Keratinocyte (primary cell): Measurements from ENCODE around the gene OCIAD2.

Source experiments
- EZH2 ChIP-seq: IDR thresholded peaks from one replicate; pipeline ENCODE4 v1.6.1; 2012; ENCODE audit warnings: inconsistent platforms, mild to moderate bottlenecking, low read length, moderate library complexity
- TF ChIP-seq, protein P1 (sequence below), 3 experiments: IDR thresholded peaks in 1 of 3; conservative IDR thresholded peaks in 1 of 3; optimal IDR thresholded peaks in 1 of 3; 2 replicates in 2 of 3; 3 replicates in 1 of 3; pipeline versions ENCODE3 to v1.5.1; 2011; ENCODE audit warnings: low read length in 3 of 3, mild to moderate bottlenecking in 3 of 3, moderate library complexity in 2 of 3, control low read depth in 1 of 3, inconsistent platforms in 1 of 3; ENCODE audit not compliant: insufficient read depth in 2 of 3; ENCODE audit errors: extremely low read depth in 1 of 3

DNA sequence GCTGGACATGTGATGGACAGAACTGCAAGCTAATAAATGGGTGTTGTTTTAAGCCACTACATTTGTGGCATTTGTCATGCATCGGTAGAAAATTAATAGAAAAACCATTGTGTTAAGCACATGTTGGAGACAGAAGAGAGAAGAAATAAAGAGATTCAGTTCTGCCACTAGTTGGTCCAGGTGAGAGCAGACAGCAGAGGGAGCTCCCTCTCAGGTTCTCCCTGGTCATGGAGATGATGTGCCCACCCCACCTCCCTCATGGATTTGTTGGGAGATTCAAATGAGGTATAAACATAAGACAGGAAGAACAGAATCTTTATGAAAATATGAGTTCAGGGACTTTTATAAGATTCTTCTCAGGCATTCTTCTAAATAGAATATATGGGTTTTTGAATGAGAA is 36.8 kb upstream of the OCIAD2 start:
- no peak for TF ChIP-seq EZH2
- TF ChIP-seq, protein P1, sequence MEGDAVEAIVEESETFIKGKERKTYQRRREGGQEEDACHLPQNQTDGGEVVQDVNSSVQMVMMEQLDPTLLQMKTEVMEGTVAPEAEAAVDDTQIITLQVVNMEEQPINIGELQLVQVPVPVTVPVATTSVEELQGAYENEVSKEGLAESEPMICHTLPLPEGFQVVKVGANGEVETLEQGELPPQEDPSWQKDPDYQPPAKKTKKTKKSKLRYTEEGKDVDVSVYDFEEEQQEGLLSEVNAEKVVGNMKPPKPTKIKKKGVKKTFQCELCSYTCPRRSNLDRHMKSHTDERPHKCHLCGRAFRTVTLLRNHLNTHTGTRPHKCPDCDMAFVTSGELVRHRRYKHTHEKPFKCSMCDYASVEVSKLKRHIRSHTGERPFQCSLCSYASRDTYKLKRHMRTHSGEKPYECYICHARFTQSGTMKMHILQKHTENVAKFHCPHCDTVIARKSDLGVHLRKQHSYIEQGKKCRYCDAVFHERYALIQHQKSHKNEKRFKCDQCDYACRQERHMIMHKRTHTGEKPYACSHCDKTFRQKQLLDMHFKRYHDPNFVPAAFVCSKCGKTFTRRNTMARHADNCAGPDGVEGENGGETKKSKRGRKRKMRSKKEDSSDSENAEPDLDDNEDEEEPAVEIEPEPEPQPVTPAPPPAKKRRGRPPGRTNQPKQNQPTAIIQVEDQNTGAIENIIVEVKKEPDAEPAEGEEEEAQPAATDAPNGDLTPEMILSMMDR (optimal IDR thresholded peaks at IDR 0.05 in 1 of 3, IDR thresholded peaks at IDR 0.05 in 1 of 3, conservative IDR thresholded peaks at IDR 0.05 in 1 of 3; ENCODE audit: extremely low read depth in 1 of 3, insufficient read depth in 2 of 3, low read length in 3 of 3): peak; percentile 57 to 72 (median 68)
